DMS79 treated with DMSO at 0.1 percent for 48 hours (cell line): Measurements from ENCODE around the gene ZNF646.
A peak's percentile ranks its signal among the peaks of the same experiment; 100 is the strongest.
"Not testable (repeated sequence)": the region's sequence is repeated elsewhere in the genome, so short reads cannot be mapped to it uniquely, and the experiment has no call there.

Source experiments
- DNase-seq: peaks from one replicate; lab custom pipeline; 2025; lab: John Stamatoyannopoulos, UW

The ZNF646 gene

DNA sequence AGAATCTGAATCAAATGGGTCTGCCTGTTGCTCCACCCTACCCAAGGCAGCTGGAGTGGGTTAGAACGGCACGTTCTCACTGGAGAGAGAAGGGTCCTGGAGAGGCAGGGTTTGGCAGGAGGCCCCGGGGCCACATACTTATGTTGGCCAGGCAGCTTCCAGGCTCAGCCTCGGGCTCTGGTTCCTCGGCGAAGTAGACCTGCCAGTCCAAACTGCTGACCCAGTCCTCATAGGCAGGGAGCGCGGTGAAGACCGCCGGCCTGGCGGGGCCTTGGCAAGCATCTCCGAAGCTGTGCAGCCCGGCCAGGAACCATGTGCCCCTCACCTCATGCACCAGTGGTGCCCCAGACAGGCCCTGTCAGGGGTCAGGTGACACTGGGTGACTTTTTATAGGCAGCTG, 9.8 kb downstream of the ZNF646 start:
- no peak for DNase-seq

DNA sequence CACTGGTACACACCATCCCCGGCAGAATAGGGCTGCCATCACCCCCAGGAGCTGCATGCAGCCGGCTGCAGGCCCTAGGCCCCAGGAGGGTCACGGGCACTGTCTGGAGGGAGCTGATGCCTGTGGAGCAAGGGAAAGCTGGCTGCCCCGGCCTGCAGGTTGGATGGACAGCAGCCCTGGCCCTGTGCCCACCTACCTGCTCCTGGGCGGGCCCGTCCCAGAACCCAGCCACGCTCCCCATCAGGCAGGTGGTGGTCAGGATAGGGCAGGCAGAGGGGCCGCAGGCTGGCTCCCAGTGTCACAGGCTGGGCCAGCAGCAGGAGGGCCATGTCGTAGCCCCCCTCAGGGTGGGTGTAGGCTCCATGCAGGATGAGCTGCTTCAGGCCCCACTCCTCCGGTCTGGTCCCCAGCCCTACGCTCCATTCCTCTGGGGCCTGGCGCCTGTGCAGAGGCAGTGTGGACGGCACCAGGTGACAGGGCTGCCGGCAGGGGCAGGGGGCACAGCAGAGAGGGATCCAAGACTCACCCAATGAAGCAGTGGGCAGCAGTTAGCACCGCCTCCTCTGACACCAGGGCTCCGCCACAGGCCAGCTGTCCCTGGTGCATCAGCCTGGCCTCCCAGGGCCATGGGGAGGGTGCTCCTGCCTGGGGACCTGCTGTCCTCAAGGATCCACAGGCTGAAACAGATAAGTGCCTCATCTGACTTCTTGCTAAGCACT, 10.5 kb downstream of the ZNF646 start:
- no peak for DNase-seq

DNA sequence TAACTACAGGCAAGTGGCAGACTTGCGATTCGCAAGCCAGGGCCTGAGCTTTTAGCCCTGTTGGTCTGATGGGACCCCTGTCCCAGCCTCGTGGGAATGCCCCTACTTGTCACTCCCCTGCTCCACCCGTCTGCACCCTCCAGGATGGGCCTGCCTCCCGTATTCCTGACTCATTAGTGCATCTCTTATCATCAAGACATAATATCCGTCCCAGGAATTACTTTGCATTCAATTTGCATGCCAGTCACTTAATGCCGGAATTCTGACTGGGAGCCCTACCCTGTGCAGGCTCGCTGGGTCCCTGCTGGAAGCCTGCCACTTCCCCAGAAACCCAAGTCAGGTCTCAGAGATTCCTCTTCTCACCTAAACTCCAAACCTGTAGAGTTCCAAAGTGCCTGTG, 11.2 kb downstream of the ZNF646 start:
- no peak for DNase-seq

DNA sequence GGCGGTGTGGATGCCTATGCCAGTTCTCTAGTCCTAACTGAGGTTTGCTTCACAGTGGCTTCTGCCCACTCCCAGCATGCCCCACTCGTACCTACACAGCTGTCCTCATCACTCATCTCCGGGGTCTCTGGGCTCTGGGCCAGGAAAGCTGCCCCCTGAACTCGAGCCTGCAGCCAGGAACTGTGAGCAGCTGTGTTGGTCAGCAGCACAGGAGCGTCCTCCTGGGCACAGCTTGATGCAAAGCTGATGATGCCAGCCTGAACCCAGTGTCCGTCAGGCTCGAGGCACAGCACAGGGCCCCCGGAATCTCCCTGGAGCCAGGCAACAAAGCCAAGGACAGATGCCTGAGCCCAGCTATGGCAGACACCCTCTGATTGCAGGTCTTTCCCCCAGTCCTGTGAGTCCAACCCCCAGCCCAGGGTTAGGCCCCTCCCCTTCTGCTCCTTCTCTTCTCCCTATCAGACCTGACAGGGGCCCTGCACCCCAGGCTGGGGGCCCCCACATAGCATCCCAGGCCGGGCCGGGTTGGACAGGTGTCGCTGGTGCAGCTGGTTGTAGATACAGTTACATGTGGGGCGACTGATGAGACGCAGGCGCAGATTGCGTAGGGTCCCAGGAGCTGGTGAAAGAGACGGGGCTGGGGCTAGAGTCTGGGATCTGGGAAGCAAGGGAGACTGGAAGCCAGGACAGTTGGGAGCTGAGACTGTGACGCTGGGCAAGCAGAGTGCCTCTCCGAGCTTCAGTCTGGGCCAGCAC, 11.8 kb downstream of the ZNF646 start:
- no peak for DNase-seq

GRCh38 chr16:31086629-31086906, 12.3 kb downstream of the ZNF646 start:
- DNase-seq, result no peak

GRCh38 chr16:31087481-31087880, 13.3 kb downstream of the ZNF646 start:
- DNase-seq, result no peak

DNA sequence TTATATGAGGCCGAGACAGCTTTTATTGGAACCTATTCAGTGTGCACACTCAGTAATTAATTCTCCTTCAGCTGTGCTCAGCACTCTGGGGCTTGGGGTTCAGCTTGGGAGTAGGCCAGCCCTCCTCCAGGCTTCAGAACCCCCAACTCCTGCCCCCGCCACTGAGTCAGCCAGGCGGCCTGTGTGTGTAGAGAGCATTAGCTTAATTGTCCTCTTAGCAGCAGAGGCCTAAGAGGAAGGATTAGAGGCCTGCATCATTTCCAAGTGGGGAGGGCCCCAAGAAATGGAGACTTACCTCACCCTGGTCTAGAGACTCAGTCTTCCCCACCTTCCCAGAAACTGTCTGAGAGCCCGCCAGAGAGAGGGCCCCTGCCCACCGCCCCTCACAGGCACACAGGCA, 13.7 kb downstream of the ZNF646 start:
- DNase-seq, result no peak

DNA sequence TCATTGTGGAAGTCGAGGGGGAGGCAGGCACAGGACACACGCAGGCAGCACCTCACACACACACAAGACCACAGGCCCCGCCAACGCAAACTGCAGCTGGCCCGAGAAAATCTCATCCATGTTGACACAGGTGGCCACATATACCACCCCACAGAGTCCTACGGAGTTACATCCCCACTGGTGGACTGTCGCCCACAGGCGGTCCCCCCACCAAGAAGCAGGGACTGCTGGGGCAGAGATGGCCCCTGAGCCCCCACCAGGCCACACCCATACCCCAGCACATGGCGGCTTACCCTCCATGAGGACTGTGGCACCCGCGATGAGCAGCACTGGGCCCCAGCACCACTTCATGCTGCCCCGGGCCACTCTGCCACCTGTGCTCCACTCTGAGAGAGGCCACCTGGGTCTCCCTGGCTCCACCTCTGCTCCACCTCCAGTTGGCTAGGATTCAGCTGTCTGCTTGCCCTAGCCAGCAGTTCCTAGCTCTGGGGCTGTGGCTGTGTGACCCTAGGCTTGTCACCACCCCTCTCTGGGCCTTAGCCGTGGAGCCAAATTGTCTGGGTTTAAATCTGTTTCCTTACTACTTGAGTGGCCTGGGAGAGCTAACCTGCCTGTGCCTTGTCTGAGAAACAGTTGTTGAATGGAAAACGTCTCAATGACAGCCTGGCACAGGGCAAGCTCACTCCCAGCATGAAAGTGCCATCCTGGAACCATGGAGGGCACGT, 14.4 kb downstream of the ZNF646 start, which contains the start of gene PRSS53:
Gene PRSS53, minus strand, starts transcription at position 485 of the 725 bp plus-strand sequence. Its CDS starts 134 bp downstream, at position 351.
- DNase-seq, result no peak

DNA sequence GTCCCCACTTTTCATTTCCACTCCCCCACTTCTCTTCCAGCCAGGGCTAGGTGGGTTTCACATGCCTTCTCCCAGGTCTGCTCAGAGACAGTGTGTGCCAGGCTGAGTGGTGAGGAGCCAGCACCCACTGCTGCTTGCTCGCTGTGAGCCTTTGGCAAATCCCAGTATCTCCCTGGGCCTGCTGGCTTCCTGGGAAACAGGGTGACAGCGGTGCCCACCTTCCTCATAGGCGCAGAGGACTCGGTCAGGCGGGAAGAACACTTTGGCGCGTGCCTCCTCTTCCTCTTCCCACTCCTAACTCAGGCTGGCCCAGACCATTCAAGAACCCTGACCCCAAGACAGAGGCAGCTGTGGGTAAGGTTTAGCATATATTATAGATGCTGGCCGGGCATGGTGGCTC, 15.0 kb downstream of the ZNF646 start:
- DNase-seq, result no peak

DNA sequence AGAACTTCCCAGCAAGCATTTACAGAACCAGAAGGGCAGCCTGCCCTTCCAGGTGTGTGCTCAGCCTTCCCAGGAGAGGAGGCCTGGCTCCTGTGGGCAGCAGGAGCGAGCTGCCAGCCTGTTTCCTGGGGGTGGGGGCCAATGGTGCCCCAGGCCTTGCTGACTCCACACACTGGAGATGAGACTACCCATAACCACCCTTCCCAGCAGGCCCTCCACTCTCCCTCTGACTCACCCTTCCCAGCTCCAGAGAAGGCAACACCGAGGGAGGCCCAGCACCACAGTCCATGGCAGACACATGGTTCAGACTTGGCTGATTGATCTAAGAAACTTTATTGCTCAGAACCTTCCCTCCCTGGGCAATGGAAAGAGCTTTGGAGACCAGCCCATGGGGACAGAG, 16.3 kb downstream of the ZNF646 start:
- DNase-seq, result no peak

- DNase-seq, result no peak
Measured at GRCh38 chr16:31092330-31092729, 18.1 kb downstream of the ZNF646 start.

DNA sequence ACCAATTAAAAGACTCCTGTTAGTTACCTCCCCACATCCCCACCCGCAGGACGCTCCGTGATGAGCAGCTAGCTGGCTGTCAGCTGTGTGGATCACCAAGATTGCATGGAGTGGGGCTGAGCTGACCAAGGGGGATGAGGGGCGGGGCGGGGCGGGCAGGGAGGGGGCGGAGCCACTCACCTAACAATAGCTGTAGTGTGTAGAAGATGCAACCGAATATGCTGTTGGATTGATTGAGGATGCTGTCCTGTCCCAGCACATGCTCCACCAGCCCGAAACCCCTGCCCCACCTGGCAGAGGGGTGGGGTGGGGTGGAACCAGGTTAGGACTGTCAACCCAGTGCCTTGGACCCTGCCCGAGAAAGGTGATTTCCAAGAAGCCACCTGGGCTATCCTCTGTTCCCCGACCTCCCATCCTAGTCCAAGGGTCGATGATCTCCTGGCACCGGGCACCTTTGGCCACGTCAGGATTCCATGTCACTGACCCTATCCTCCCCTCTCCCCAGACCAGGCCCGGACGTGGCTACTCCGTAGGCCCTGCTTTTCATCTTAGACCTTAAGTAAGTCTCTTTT, 19.0 kb downstream of the ZNF646 start:
- DNase-seq, result peak; percentile 27

DNA sequence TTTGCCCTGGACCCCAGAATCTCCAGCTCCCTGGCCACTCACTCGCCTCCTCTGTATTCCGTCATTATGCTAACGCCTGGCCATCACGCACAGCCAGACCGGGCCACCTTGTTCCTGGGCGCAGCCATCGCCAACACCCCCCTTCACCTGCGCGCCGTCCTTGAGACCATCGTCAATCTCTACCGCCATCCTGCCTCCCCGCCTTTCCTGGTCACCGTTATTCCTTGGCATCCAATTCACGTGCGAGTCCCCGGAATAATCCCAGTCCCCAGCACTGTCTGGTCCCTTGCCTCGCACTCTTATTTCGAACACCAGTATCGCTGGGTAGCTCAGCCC, 19.8 kb downstream of the ZNF646 start:
- peak; percentile 31 for DNase-seq

- DNase-seq, result peak; percentile 96
Measured at GRCh38 chr16:31094424-31095120, 20.4 kb downstream of the ZNF646 start, which contains the start of gene VKORC1. Gene VKORC1, minus strand, starts transcription at chr16:31094797. Its CDS starts 68 bp downstream, at chr16:31094729.

DNA sequence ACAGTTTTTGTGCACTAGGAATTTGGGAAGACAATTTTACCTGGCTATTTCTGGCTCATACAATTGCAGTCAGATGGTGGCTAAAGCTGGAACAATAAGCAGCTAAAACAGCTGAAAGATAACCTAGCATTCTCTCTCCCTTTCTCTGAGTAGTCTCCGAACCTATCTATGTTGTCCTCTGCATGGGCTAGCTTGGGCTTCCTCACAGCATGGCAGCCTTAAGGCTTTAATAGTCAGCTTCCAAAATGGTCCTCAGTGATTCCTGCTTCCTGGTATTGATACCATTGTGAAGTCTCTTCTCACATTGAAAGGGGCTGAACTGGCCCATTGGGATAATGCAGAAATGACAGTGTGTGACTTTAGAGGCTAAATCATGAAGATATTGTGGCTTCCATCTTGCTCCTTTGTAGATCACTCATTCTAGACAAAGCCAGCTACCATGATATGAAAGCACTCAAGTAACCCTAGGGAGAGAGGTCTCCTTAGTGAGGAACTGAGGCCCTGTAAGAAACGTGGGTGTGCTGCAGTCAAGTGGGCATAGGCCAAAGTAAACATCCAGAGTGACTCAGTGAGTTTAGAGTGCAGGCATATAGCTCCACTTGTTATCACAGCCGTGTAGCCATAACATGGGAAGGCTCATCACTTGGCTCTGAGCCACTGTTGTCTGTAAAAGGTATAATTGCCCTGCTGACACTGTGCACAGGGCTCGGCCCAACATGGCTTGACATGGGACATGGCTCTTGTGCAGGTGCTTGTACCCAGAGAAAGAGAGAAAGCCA, 25.8 kb downstream of the ZNF646 start:
- DNase-seq, result no peak

- not testable (repeated sequence) for DNase-seq
Measured at GRCh38 chr16:31100876-31101641, 26.8 kb downstream of the ZNF646 start.

GRCh38 chr16:31105677-31106213, 31.5 kb downstream of the ZNF646 start:
- no peak for DNase-seq

- no peak for DNase-seq
Measured at GRCh38 chr16:31106509-31107464, 32.6 kb downstream of the ZNF646 start.

GRCh38 chr16:31107465-31107867, 33.2 kb downstream of the ZNF646 start:
- no peak for DNase-seq
